Pancreas (tissue), 10 donors: ENCODE measurements around the gene METTL2B. TPM values are rescaled to one million over a fixed set of nuclear protein-coding genes. Genes with fewer than 3 reads are reported as not detected.
"Not testable (repeated sequence)": the region's sequence is repeated elsewhere in the genome, so short reads cannot be mapped to it uniquely, and the experiment has no call there.

Experiments
- ATAC-seq, 4 donors: fragments of 200-7000 bp; cut with Tn5 transposase; one replicate each; pipeline versions ENCODE4 v1.8.0 to v1.9.1; 2020; ENCODE audit warnings: mild to moderate bottlenecking in 4 of 4, moderate library complexity in 4 of 4
- DNase-seq, 6 donors: peaks; one replicate each; pipeline ENCODE4 v3.0.0-alpha.2; 2020
- FAIRE-seq: peaks from 2 replicates; lab custom pipeline; 2012; peaks lifted over from hg19 to GRCh38; lab: Jason Lieb, UNC
- H3K27ac ChIP-seq, 4 donors: fragments of 200-600 bp; sonication (generic); 1 replicate in 3 of 4; 2 replicates in 1 of 4; pipeline versions ENCODE4 v1.5.0 to v1.8.0; 2020
- H3K27me3 ChIP-seq, 4 donors: fragments of 200-600 bp; one replicate each; pipeline ENCODE4 v1.8.0; 2021
- H3K36me3 ChIP-seq, 3 donors: fragments of 200-600 bp; sonication (generic) in 1 of 3; one replicate each; pipeline versions ENCODE4 v1.5.0 to v1.8.0; 2020 to 2021
- H3K4me1 ChIP-seq, 3 donors: fragments of 200-600 bp; one replicate each; pipeline ENCODE4 v1.8.0; 2021
- H3K4me3 ChIP-seq, 4 donors: fragments of 200-600 bp; sonication (generic) in 2 of 4; one replicate each; pipeline versions ENCODE4 v1.5.0 to v1.8.0; 2020 to 2021
- H3K9me3 ChIP-seq, 4 donors: fragments of 200-600 bp; one replicate each; pipeline ENCODE4 v1.8.0; 2021
- WGBS, 2 donors: extraction: QIAGEN DNeasy Blood & Tissue Kit; methylation state at CpG; one replicate each; pipeline ENCODE4 v1.1.7; 2013; 5-methylcytosine and 5-hydroxymethylcytosine counted together
- intact Hi-C, 3 donors: fragments of 100-400 bp; cut with DNase I; formaldehyde crosslinking; loops; one replicate each; pipeline versions ENCODE4 v1.11.1 to v1.14.2; 2022
- polyA plus RNA-seq, 2 donors: library from polyadenylated mRNA; stranded (reverse); fragments of 200-250 nt; gene quantifications; one replicate each; pipeline ENCODE4 v1.2.3, GENCODE V29; 2013
- total RNA-seq, 6 donors: library from RNA; stranded (reverse); fragmentation: NEBNext Ultra II Directional in 4 of 6; extraction: Animal tissue kit (Norgen Biotek cat#: 25700) in 4 of 6; gene quantifications; one replicate each; pipeline versions ENCODE4 v1.2.1 to v1.2.4, GENCODE V29; 2021 to 2023
- TF ChIP-seq, protein P1 (sequence below), 4 donors: fragments of 200-600 bp; sonication (generic) in 3 of 4; IDR thresholded peaks; one replicate each; pipeline versions ENCODE4 v1.5.0 to v1.8.0; 2021; ENCODE audit warnings: antibody characterized with exemption in 4 of 4
- donor health status: healthy with polysubstance abuse.
- donor health status: DM: no; HTN: no; CAD: no; lungs with moderate emphysema.
- donor health status: DM: no; HTN: no; CAD: no.
- donor health status: control.
- donor health status: control.
- donor health status: Bipolar disorder and iron deficiency.
- donor health status: DM: yes; HTN: yes; CAD: no.
- donor health status: DM: no; HTN: no; CAD: no.
- donor health status: DM: no; HTN: no; CAD: no.
- donor health status: DM: yes; HTN: yes; CAD: no.

Gene METTL2B
- total and polyA plus RNA-seq, 8 donors, result 6.2 to 12.6 (median 10.0) TPM

- FAIRE-seq (no peak), ATAC-seq (no peak), DNase-seq (no peak)
- Histone ChIP-seq H3K27me3 (no peaks in the 10 kb centered on the region), H3K36me3 (no peaks in the 10 kb centered on the region), H3K4me1 (peaks cover 18 to 24% (median 19%) of the 10 kb centered on the region in 3 donors), H3K9me3 (no peaks in the 10 kb centered on the region), H3K4me3 (no peak overlapping the region), H3K27ac (no peak overlapping the region)
- intact Hi-C loops, result loop anchor here in 1 of 3 donors (5.0 kb wide), 1 partner anchor 37 kb away; no protein-coding TSS in a partner anchor
- TF ChIP-seq, protein P1, sequence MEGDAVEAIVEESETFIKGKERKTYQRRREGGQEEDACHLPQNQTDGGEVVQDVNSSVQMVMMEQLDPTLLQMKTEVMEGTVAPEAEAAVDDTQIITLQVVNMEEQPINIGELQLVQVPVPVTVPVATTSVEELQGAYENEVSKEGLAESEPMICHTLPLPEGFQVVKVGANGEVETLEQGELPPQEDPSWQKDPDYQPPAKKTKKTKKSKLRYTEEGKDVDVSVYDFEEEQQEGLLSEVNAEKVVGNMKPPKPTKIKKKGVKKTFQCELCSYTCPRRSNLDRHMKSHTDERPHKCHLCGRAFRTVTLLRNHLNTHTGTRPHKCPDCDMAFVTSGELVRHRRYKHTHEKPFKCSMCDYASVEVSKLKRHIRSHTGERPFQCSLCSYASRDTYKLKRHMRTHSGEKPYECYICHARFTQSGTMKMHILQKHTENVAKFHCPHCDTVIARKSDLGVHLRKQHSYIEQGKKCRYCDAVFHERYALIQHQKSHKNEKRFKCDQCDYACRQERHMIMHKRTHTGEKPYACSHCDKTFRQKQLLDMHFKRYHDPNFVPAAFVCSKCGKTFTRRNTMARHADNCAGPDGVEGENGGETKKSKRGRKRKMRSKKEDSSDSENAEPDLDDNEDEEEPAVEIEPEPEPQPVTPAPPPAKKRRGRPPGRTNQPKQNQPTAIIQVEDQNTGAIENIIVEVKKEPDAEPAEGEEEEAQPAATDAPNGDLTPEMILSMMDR (IDR thresholded peaks at IDR 0.05), result no peak
- WGBS, 2 donors, result 35 to 39% methylated on average over 3 of the region's 3 CpGs
Observed at GRCh38 chr7:128458956-128459355, 17.6 kb upstream of the METTL2B start.

DNA sequence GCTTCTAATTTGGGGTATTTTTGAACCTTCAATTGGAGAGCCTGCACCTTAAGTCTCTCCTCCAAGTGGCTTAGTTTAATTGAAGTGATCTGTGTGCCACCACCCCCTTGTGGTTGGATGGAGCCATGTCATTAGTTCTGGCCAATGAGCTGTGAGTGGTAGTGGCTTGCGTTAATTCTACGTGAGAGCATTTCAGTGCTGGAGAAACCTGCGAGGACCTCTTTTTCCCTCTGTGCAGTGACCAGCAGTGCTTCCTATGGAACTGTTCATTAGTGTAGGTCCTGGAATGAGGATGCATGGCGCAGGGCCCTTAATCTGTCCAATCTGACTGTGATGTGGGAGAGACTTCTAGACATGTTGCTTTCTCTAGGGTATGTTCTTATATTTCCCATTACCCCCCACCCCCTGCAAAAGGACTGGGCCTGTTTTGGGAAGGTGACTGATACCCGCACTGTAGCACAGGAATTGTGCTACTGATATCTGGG is 17.1 kb upstream of the METTL2B start:
- Histone ChIP-seq H3K27me3 (no peaks in the 10 kb centered on the region), H3K4me1 (peaks cover 16 to 24% (median 17%) of the 10 kb centered on the region in 3 donors), H3K4me3 (no peak overlapping the region), H3K36me3 (no peaks in the 10 kb centered on the region), H3K27ac (no peak overlapping the region), H3K9me3 (no peaks in the 10 kb centered on the region)
- 27 to 32% methylated on average over 5 of the region's 5 CpGs for WGBS, 2 donors
- no peak for FAIRE-seq
- intact Hi-C loops, result loop anchor here in 1 of 3 donors (5.0 kb wide), 1 partner anchor 37 kb away; no protein-coding TSS in a partner anchor
- peak in 3 of 4 donors; percentile 46 to 60 (median 53) for ATAC-seq
- DNase-seq, result peak in 4 of 6 donors; percentile 48 to 75 (median 52)
- TF ChIP-seq, protein P1 (IDR thresholded peaks at IDR 0.05), result peak; percentile 47 to 75 (median 72)

DNA sequence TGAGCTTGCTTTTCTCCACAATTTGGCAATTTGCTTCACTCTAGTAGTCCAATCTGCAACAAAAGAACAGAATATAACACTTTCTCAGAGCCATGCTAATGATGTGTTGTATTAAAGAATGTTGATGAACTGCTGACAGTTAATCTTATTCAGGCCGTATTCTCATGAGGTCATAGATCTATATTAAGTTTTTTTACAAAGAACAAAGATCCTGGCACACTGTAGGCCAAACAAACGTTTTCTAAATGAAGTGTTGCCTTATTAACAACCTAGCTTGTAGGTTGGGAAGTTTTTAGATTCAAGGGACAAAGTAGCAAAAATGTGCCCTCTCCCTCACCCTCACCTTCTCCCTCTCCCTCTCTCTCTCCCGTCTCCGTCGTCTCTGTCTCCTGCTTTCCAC is 14.1 kb upstream of the METTL2B start:
- ATAC-seq (no peak), DNase-seq (no peak), FAIRE-seq (no peak)
- Histone ChIP-seq H3K36me3 (no peaks in the 10 kb centered on the region), H3K9me3 (no peaks in the 10 kb centered on the region), H3K27ac (no peak overlapping the region), H3K27me3 (no peaks in the 10 kb centered on the region), H3K4me3 (no peak overlapping the region), H3K4me1 (peaks cover 0 to 7% (median 0%) of the 10 kb centered on the region in 3 donors)
- TF ChIP-seq, protein P1 (IDR thresholded peaks at IDR 0.05), result no peak
- intact Hi-C loops, result no loop called here
- WGBS, 2 donors, result 87 to 88% methylated on average over 5 of the region's 5 CpGs

- peak in 1 of 6 donors; percentile 22 for DNase-seq
- ATAC-seq, H3K27ac ChIP-seq, H3K27me3 ChIP-seq, FAIRE-seq, intact Hi-C loops, H3K4me1 ChIP-seq, H3K9me3 ChIP-seq, H3K36me3 ChIP-seq, H3K4me3 ChIP-seq: not testable (repeated sequence)
- 93 to 94% methylated on average over 30 of the region's 30 CpGs for WGBS, 2 donors
Observed at GRCh38 chr7:128463345-128463744, 13.2 kb upstream of the METTL2B start.

DNA sequence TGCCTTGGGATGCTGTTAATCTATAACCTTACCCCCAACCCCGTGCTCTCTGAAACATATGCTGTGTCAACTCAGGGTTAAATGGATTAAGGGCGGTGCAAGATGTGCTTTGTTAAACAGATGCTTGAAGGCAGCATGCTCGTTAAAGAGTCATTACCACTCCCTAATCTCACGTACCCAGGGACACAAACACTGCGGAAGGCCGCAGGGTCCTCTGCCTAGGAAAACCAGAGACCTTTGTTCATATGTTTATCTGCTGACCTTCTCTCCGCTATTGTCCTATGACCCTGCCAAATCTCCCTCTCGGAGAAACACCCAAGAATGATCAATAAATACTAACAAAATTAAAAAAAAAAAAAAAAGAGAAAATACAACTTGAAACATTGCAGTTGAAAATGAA is 12.6 kb upstream of the METTL2B start:
- H3K27ac ChIP-seq, H3K4me1 ChIP-seq, DNase-seq, H3K36me3 ChIP-seq, ATAC-seq, intact Hi-C loops, FAIRE-seq, H3K9me3 ChIP-seq, H3K4me3 ChIP-seq, H3K27me3 ChIP-seq: not testable (repeated sequence)
- 74 to 76% methylated on average over 7 of the region's 8 CpGs for WGBS, 2 donors

DNA sequence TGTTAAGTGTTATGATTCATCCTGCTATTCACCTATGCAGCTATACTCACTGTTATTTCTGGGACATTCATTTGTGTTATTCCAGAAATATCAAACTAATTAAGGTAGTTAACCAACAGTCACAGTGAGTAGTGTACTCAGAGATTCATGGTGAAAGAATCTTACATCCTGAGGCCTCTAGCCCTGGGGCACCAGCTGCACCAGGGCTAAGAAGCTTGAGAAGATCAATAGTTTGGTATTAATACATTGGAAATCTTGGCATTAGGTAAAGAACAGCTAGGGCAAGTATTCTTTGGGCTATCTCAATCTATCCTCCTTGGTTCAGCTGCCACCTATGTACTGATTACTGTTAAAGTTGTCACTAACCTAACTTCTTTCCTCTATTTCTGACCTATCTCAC is 9.7 kb upstream of the METTL2B start:
- H3K27ac ChIP-seq, H3K9me3 ChIP-seq, DNase-seq, ATAC-seq, FAIRE-seq, intact Hi-C loops, H3K4me1 ChIP-seq, H3K4me3 ChIP-seq, H3K27me3 ChIP-seq, H3K36me3 ChIP-seq: not testable (repeated sequence)

- H3K27ac ChIP-seq, result peak overlapping the region; percentile 55 to 81 (median 66)
- intact Hi-C loops, result loop anchor here in 1 of 3 donors (5.0 kb wide), 1 partner anchor 400 kb away; no protein-coding TSS in a partner anchor
Observed at GRCh38 chr7:128477336-128477690, 765 bp downstream of the METTL2B start.

GRCh38 chr7:128479082-128479481 is 2.5 kb downstream of the METTL2B start:
- intact Hi-C loops, result loop anchor here in 1 of 3 donors (5.0 kb wide), 1 partner anchor 398 kb away; no protein-coding TSS in a partner anchor
- 77 to 81% methylated on average over 3 to 4 of the region's 4 CpGs for WGBS, 2 donors
- H3K36me3 ChIP-seq, FAIRE-seq, H3K27me3 ChIP-seq, DNase-seq, H3K27ac ChIP-seq, H3K4me3 ChIP-seq, H3K9me3 ChIP-seq, ATAC-seq: not testable (repeated sequence)
- peaks cover 4 to 13% (median 4%) of the 10 kb centered on the region in 3 donors for H3K4me1 ChIP-seq

More at GRCh38 chr7:128477336-128477690, 765 bp downstream of the METTL2B start:
- WGBS, 2 donors, result 0 to 1% methylated on average over 4 of the region's 4 CpGs
- not testable (repeated sequence) for DNase-seq, H3K9me3 ChIP-seq, ATAC-seq, H3K27me3 ChIP-seq, FAIRE-seq, H3K36me3 ChIP-seq
- H3K4me3 ChIP-seq, result peak overlapping the region; percentile 59 to 82 (median 68)
- peaks cover 4 to 13% (median 4%) of the 10 kb centered on the region in 3 donors for H3K4me1 ChIP-seq

GRCh38 chr7:128488134-128488533 is 11.6 kb downstream of the METTL2B start:
- H3K4me1 ChIP-seq, H3K36me3 ChIP-seq, ATAC-seq, DNase-seq, FAIRE-seq, H3K4me3 ChIP-seq, H3K9me3 ChIP-seq, intact Hi-C loops, H3K27ac ChIP-seq, H3K27me3 ChIP-seq: not testable (repeated sequence)
- WGBS, 2 donors, result 84 to 90% methylated on average over 6 of the region's 6 CpGs
